Coronary artery (tissue), 2 donors: ENCODE results near the gene DYRK1A.

ENCODE experiments used
- DNase-seq: peaks from one replicate; pipeline ENCODE4 v3.0.0-alpha.2; 2017; ENCODE audit warnings: low spot score
- H3K27ac ChIP-seq, 2 donors: fragments of 200-600 bp; sonication (generic); one replicate each; pipeline ENCODE4 v1.5.1; 2016 to 2019
- H3K4me3 ChIP-seq: fragments of 200-600 bp; sonication (generic); 2 replicates; pipeline ENCODE4 v1.5.1; 2016; ENCODE audit warnings: mild to moderate bottlenecking, moderate library complexity
- CTCF ChIP-seq: fragments of 200-600 bp; sonication (generic); IDR thresholded peaks from one replicate; pipeline ENCODE4 v1.5.1; 2019; ENCODE audit warnings: antibody characterized with exemption

Gene DYRK1A

GRCh38 chr21:37462087-37462861, 95.7 kb downstream of the DYRK1A start:
- no peak for TF ChIP-seq CTCF
- DNase-seq = no peak
- no peak overlapping the region for H3K4me3 ChIP-seq
- H3K27ac ChIP-seq = no peak overlapping the region

- peak overlapping the region; percentile 42 for H3K4me3 ChIP-seq
Observed at GRCh38 chr21:37463083-37463801, 96.7 kb downstream of the DYRK1A start.

GRCh38 chr21:37467082-37467481, 100.5 kb downstream of the DYRK1A start:
- DNase-seq = no peak
- Histone ChIP-seq H3K27ac (no peak overlapping the region), H3K4me3 (no peak overlapping the region)
- no peak for TF ChIP-seq CTCF

More at GRCh38 chr21:37463083-37463801, 96.7 kb downstream of the DYRK1A start:
- no peak overlapping the region for H3K27ac ChIP-seq
- no peak for DNase-seq
- peak; percentile 27 for TF ChIP-seq CTCF

- DNase-seq = no peak
- H3K4me3 ChIP-seq = no peak overlapping the region
- H3K27ac ChIP-seq = no peak overlapping the region
- TF ChIP-seq CTCF = no peak
Observed at GRCh38 chr21:37468909-37469308, 102.3 kb downstream of the DYRK1A start.

- Histone ChIP-seq H3K27ac (no peak overlapping the region), H3K4me3 (no peak overlapping the region)
- no peak for DNase-seq
- no peak for TF ChIP-seq CTCF
Observed at GRCh38 chr21:37469441-37469840, 102.9 kb downstream of the DYRK1A start.

GRCh38 chr21:37472581-37472980, 106.0 kb downstream of the DYRK1A start:
- DNase-seq = no peak
- Histone ChIP-seq H3K27ac (no peak overlapping the region), H3K4me3 (no peak overlapping the region)
- no peak for TF ChIP-seq CTCF

GRCh38 chr21:37473491-37473890, 106.9 kb downstream of the DYRK1A start:
- Histone ChIP-seq H3K27ac (no peak overlapping the region), H3K4me3 (no peak overlapping the region)
- DNase-seq = no peak
- TF ChIP-seq CTCF = no peak
